IPS-20b (cell line): ENCODE data around the gene CHORDC1.
"Not testable (repeated sequence)": the region's sequence is repeated elsewhere in the genome, so short reads cannot be mapped to it uniquely, and the experiment has no call there.

ENCODE experiments used
- H3K27ac ChIP-seq: one replicate; pipeline ENCODE4 v1.5.1; 2013; ENCODE audit warnings: low read length
- H3K27me3 ChIP-seq: 2 replicates; pipeline ENCODE4 v1.6.1; 2013; ENCODE audit warnings: mild to moderate bottlenecking, low read length, inconsistent platforms; ENCODE audit not compliant: insufficient read depth
- H3K36me3 ChIP-seq: 2 replicates; pipeline ENCODE4 v1.6.1; 2013; ENCODE audit warnings: low read depth, mild to moderate bottlenecking, inconsistent platforms, low read length, moderate library complexity; ENCODE audit not compliant: insufficient read depth
- H3K4me1 ChIP-seq: 2 replicates; pipeline ENCODE4 v1.6.1; 2013; ENCODE audit warnings: mild to moderate bottlenecking, control low read depth, inconsistent platforms, low read length, moderate library complexity; ENCODE audit not compliant: insufficient read depth
- H3K4me3 ChIP-seq: 2 replicates; pipeline ENCODE4 v1.5.1; 2013; ENCODE audit warnings: mild to moderate bottlenecking, low read length, inconsistent platforms
- H3K9ac ChIP-seq: 2 replicates; pipeline ENCODE4 v1.6.1; 2013; ENCODE audit warnings: low read depth, mild to moderate bottlenecking, inconsistent platforms, low read length, moderate library complexity
- H3K9me3 ChIP-seq: 2 replicates; pipeline ENCODE4 v1.6.1; 2013; ENCODE audit warnings: mild to moderate bottlenecking, low read depth, low read length, inconsistent platforms; ENCODE audit not compliant: insufficient read depth

The CHORDC1 gene

GRCh38 chr11:90213322-90213721 lies 9.5 kb downstream of the CHORDC1 start:
- no peaks in the 10 kb centered on the region for H3K27me3 ChIP-seq
- no peak overlapping the region for H3K4me3 ChIP-seq
- peaks cover 78% of the 10 kb centered on the region for H3K36me3 ChIP-seq
- H3K27ac ChIP-seq, result no peak overlapping the region
- H3K4me1 ChIP-seq, result peaks cover 2% of the 10 kb centered on the region; the same call in 1 of the 2 replicates
- no peaks in the 10 kb centered on the region for H3K9me3 ChIP-seq
- no peak overlapping the region for H3K9ac ChIP-seq

DNA sequence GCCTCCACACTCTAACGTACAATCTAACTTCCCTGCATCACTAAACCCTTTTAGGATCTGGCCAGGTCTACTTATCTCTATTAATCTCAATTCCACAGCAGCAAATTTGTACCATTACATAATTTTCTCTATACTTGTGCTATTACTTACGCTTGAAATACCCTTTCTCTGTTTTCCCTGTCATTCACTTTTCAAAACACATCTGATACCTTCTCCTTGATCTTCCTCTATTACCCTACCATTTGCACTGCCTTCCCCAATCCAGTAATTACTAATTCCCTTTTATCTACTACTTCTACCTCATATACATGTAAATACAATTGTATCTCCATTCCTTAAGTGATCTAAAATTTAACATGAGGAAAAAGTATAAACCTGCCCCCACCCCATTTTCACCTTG lies 14.0 kb downstream of the CHORDC1 start:
- Histone ChIP-seq H3K27me3 (no peaks in the 10 kb centered on the region), H3K4me3 (no peak overlapping the region), H3K9me3 (no peaks in the 10 kb centered on the region), H3K27ac (no peak overlapping the region), H3K9ac (no peak overlapping the region), H3K36me3 (peaks cover 98% of the 10 kb centered on the region), H3K4me1 (no peaks in the 10 kb centered on the region)

DNA sequence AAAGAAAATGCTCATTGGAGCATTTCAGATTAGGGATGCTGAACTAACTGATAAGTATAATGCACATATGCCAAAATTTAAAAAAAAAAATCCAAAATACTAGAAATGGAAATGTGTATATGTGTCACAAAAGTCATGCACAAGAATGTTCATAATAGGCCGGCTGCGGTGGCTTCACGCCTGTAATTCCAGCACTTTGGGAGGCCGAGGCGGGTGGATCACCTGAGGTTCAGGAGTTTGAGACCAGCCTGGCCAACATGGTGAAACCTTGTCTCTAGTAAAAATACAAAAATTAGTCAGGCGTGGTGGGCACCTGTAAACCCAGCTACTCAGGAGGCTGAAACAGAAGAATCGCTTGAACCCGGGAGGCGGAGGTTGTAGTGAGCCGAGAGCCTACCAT lies 14.9 kb downstream of the CHORDC1 start:
- peaks cover 98% of the 10 kb centered on the region for H3K36me3 ChIP-seq
- H3K9me3 ChIP-seq, H3K27ac ChIP-seq: not testable (repeated sequence)

DNA sequence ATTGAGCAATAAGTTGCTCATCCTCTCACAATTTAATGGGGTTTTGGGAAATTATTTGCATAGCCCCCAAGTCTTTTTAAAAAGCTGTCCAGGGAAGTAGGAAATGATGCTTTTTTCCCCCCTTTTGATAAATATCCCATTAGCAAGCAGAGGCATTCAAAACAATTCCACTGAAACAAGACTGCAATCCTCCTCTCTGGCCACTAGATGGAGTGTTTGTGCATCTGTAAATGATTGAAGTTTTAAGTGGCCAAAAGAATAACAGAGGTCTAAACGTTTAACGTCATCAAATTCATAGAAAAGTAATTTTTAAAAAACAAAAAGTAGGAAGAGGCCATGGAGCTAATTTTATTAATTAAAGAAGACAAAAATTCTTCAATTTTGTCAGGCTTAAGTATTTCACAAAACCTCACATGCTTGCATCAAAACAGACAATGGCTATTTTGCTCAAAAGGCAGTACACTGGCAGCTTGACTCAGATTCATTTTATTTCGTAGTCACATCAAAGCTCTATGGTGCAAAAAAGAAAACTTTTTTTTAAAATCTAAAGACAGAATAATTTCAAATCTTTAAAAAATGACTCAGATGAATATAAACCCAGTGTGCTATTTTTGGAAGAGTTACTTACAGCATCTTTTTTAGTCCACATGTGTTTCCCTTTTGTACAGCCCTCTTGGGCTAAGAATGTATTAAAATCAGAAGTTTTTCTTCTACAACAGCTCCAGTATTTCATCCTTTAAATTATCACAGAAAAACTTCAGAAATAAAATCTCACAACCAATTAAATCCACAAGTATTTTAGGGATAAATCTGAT lies 17.8 kb downstream of the CHORDC1 start:
- H3K36me3 ChIP-seq, result peaks cover 95% of the 10 kb centered on the region
- H3K9ac ChIP-seq, result no peak overlapping the region
- no peaks in the 10 kb centered on the region for H3K4me1 ChIP-seq
- no peak overlapping the region for H3K27ac ChIP-seq
- H3K9me3 ChIP-seq, result no peaks in the 10 kb centered on the region
- H3K4me3 ChIP-seq, result no peak overlapping the region
- H3K27me3 ChIP-seq, result no peaks in the 10 kb centered on the region

More for the DNA sequence above, 14.9 kb downstream of the CHORDC1 start:
- not testable (repeated sequence) for H3K9ac ChIP-seq, H3K4me1 ChIP-seq, H3K4me3 ChIP-seq, H3K27me3 ChIP-seq

- no peak overlapping the region for H3K4me3 ChIP-seq
- H3K27ac ChIP-seq, result no peak overlapping the region
- H3K36me3 ChIP-seq, result peaks cover 89% of the 10 kb centered on the region
- H3K27me3 ChIP-seq, result no peaks in the 10 kb centered on the region
- no peaks in the 10 kb centered on the region for H3K4me1 ChIP-seq
- H3K9me3 ChIP-seq, result no peaks in the 10 kb centered on the region
- H3K9ac ChIP-seq, result no peak overlapping the region
Observed at GRCh38 chr11:90204407-90204806, 18.4 kb downstream of the CHORDC1 start.

GRCh38 chr11:90202342-90202741 lies 20.5 kb downstream of the CHORDC1 start:
- H3K36me3 ChIP-seq, result peaks cover 83% of the 10 kb centered on the region
- H3K4me3 ChIP-seq, result no peak overlapping the region
- no peak overlapping the region for H3K27ac ChIP-seq
- no peak overlapping the region for H3K9ac ChIP-seq
- no peaks in the 10 kb centered on the region for H3K4me1 ChIP-seq
- no peaks in the 10 kb centered on the region for H3K9me3 ChIP-seq
- H3K27me3 ChIP-seq, result no peaks in the 10 kb centered on the region

- Histone ChIP-seq H3K9me3 (no peaks in the 10 kb centered on the region), H3K27me3 (no peaks in the 10 kb centered on the region), H3K36me3 (peaks cover 39% of the 10 kb centered on the region), H3K4me1 (no peaks in the 10 kb centered on the region), H3K4me3 (no peak overlapping the region), H3K9ac (no peak overlapping the region), H3K27ac (no peak overlapping the region)
Observed at GRCh38 chr11:90197377-90197776, 25.5 kb downstream of the CHORDC1 start.

DNA sequence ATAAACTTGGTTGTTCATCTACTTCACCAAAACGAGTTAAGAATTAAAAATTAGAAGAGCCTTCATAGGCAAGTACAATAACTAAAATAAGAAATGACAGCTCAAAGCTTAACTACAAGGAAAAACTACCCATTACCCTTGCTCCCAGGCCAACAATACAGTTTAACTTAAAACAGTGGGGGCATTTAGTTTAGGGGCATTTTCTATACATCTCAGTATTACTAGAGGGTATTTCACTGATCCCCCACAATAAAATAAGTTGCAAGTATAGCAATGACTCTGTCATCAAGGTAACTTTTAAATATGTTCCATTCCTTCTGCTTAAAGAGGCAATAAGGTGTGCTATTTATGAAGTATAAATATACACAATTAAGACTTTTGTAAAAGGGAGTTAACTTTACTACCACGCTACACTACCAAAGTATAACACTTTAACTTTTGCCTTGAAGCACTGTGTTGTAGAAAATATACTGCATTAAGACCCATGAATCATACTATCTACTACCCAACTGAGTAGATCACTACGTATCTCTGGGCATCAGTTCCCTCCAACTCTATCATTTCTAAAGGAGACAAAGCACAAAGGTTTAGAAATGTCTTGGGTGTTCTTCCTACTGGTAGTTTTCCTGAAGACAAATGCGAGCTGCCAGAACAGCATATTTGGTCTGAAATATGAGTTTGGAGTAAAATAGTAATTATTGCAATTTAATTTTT lies 29.8 kb downstream of the CHORDC1 start:
- H3K9me3 ChIP-seq, result no peaks in the 10 kb centered on the region
- H3K27me3 ChIP-seq, result no peaks in the 10 kb centered on the region
- H3K27ac ChIP-seq, result no peak overlapping the region
- peaks cover 10% of the 10 kb centered on the region; the same call in 1 of the 2 replicates for H3K36me3 ChIP-seq
- no peak overlapping the region for H3K4me3 ChIP-seq
- H3K9ac ChIP-seq, result no peak overlapping the region
- H3K4me1 ChIP-seq, result no peaks in the 10 kb centered on the region; the same call in 1 of the 2 replicates

DNA sequence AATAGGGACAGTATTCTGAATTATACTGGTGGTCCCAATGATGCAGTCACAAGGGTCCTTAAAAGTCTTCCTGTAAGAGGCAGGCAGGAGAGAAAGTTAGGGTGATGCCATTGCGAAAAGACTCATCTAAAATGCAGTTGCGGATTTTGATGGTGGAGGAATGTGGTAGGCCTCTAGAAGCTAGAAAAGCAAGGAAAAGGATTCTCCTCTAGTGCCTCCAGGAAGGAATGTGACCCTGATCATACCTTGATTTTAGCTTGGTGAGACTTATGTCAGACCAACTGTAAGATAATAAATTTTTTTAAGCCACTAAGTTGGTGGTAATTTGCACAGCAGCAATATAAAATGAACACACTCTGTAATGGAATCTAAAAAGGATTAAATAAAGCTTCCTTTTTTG lies 33.8 kb downstream of the CHORDC1 start:
- no peaks in the 10 kb centered on the region for H3K27me3 ChIP-seq

GRCh38 chr11:90187839-90188238 lies 35.0 kb downstream of the CHORDC1 start:
- no peaks in the 10 kb centered on the region for H3K27me3 ChIP-seq
- no peaks in the 10 kb centered on the region; the same call in 1 of the 2 replicates for H3K4me1 ChIP-seq
- H3K4me3 ChIP-seq, result no peak overlapping the region
- no peaks in the 10 kb centered on the region for H3K9me3 ChIP-seq
- no peak overlapping the region for H3K9ac ChIP-seq
- no peak overlapping the region for H3K27ac ChIP-seq
- H3K36me3 ChIP-seq, result no peaks in the 10 kb centered on the region

More for the DNA sequence above, 33.8 kb downstream of the CHORDC1 start:
- H3K4me3 ChIP-seq, result no peak overlapping the region
- no peaks in the 10 kb centered on the region; the same call in 1 of the 2 replicates for H3K4me1 ChIP-seq
- no peak overlapping the region for H3K9ac ChIP-seq
- no peaks in the 10 kb centered on the region for H3K36me3 ChIP-seq
- H3K9me3 ChIP-seq, result no peaks in the 10 kb centered on the region
- H3K27ac ChIP-seq, result no peak overlapping the region

DNA sequence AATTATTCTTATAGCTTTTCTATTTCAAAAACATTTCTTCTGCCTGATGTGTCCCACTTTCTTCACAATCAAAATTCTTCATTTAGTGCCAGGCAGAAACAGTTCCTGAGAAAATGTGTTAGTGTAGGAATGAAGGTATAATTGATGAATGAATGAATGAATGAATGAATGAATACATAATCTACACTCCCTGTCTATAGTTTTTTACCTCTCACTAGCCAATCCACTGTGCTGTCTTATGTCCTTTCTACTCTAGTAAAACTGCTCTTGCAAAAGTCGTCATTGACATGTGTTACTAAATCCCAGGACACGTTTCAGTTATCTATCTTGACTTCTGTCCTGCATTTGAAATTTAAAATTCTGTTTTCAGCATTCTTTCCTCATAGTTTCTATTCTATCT lies 42.9 kb downstream of the CHORDC1 start:
- Histone ChIP-seq H3K4me3 (no peak overlapping the region), H3K4me1 (no peaks in the 10 kb centered on the region), H3K36me3 (no peaks in the 10 kb centered on the region)

DNA sequence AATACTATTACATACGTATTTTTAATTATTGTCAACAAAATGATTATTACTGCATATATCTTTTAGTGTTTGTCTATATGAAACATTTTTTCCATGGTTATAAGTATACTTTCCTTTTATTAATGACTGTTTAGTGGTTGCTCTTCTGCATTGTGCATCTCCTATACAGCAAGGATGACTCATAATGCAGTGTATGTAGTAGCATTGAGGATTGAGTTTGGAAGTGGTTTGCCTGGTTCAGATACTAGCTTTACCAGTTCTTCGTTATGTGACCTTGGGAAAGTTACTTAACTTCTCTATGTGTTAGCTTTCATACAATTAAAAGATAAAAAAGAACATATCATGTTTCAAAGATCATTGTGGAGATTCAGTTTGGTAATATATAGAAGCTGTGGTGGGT lies 44.1 kb downstream of the CHORDC1 start:
- H3K4me1 ChIP-seq, result no peaks in the 10 kb centered on the region
- H3K9me3 ChIP-seq, result no peaks in the 10 kb centered on the region
- no peak overlapping the region for H3K9ac ChIP-seq
- no peaks in the 10 kb centered on the region for H3K27me3 ChIP-seq
- no peaks in the 10 kb centered on the region for H3K36me3 ChIP-seq
- no peak overlapping the region for H3K4me3 ChIP-seq
- H3K27ac ChIP-seq, result no peak overlapping the region

More for the DNA sequence above, 42.9 kb downstream of the CHORDC1 start:
- no peaks in the 10 kb centered on the region for H3K9me3 ChIP-seq
- no peak overlapping the region for H3K9ac ChIP-seq
- no peaks in the 10 kb centered on the region for H3K27me3 ChIP-seq
- no peak overlapping the region for H3K27ac ChIP-seq
